B cell (primary cell): ENCODE results near the gene AFF1. TPM values are rescaled to one million over a fixed set of nuclear protein-coding genes. Genes with fewer than 3 reads are reported as not detected.
A peak's percentile ranks its signal among the peaks of the same experiment; 100 is the strongest.

Source experiments
- ATAC-seq: fragments of 200-7000 bp; cut with Tn5 transposase; one replicate; pipeline ENCODE4 v1.10.0; 2021; ENCODE audit warnings: low read depth, mild to moderate bottlenecking, moderate number of reproducible peaks, moderate library complexity
- CTCF ChIA-PET: fragments of 350-600 bp; sonication (Branson Sonifier 250); formaldehyde crosslinking; loops from one replicate; lab custom pipeline; 2021; ENCODE audit warnings: antibody characterized with exemption, inconsistent platforms; lab: Charles Lee
- POLR2A ChIA-PET: fragments of 350-600 bp; sonication (Branson Sonifier 250); formaldehyde crosslinking; loops from one replicate; lab custom pipeline; 2021; ENCODE audit warnings: antibody characterized with exemption; lab: Charles Lee
- DNase-seq: peaks from one replicate; pipeline ENCODE4 v3.0.0; 2013
- H2AFZ ChIP-seq: 2 replicates; pipeline ENCODE4 v1.6.1; 2012; ENCODE audit warnings: mild to moderate bottlenecking, low read depth, low read length; ENCODE audit not compliant: insufficient read depth, poor library complexity, severe bottlenecking
- H3K27ac ChIP-seq, 2 donors: 1 replicate in 1 of 2; 2 replicates in 1 of 2; pipeline ENCODE4 v1.5.1; 2012 to 2013; ENCODE audit warnings: low read length in 2 of 2, mild to moderate bottlenecking in 2 of 2, moderate library complexity in 1 of 2
- H3K27me3 ChIP-seq, 4 experiments: fragments of 200-600 bp in 1 of 4; sonication (generic) in 1 of 4; replicated peaks in 1 of 4; 1 replicate in 2 of 4; 2 replicates in 2 of 4; pipeline versions ENCODE4 v1.6.1 to v1.7.0; 2013 to 2016; ENCODE audit warnings: low read length in 3 of 4, mild to moderate bottlenecking in 2 of 4, mixed read lengths in 1 of 4, moderate library complexity in 1 of 4; ENCODE audit not compliant: insufficient read depth in 4 of 4, control insufficient read depth in 3 of 4; ENCODE audit errors: control extremely low read depth in 1 of 4
- H3K36me3 ChIP-seq, 2 experiments: replicated peaks in 1 of 2; 1 replicate in 1 of 2; 2 replicates in 1 of 2; pipeline versions ENCODE4 v1.6.1 to v1.7.1; 2013; ENCODE audit warnings: low read length in 1 of 2; ENCODE audit not compliant: insufficient read depth in 2 of 2, control insufficient read depth in 1 of 2; ENCODE audit errors: control extremely low read depth in 1 of 2, extremely low read depth in 1 of 2
- H3K4me1 ChIP-seq, 2 donors: fragments of 200-600 bp in 1 of 2; sonication (generic) in 1 of 2; 1 replicate in 1 of 2; 2 replicates in 1 of 2; pipeline versions ENCODE4 v1.5.1 to v1.6.1; 2013 to 2017; ENCODE audit warnings: low read length in 2 of 2; ENCODE audit not compliant: control insufficient read depth in 2 of 2, insufficient read depth in 2 of 2
- H3K4me2 ChIP-seq: replicated peaks from 2 replicates; pipeline ENCODE3; 2012; ENCODE audit warnings: mild to moderate bottlenecking, low read depth, low read length; ENCODE audit not compliant: poor library complexity, severe bottlenecking
- H3K4me3 ChIP-seq, 5 experiments: fragments of 200-600 bp in 1 of 5; sonication (generic) in 1 of 5; 1 replicate in 3 of 5; 2 replicates in 2 of 5; pipeline versions ENCODE4 v1.5.1 to v1.7.0; 2011 to 2016; ENCODE audit warnings: low read length in 4 of 5, mild to moderate bottlenecking in 4 of 5, low read depth in 2 of 5, control low read depth in 1 of 5, moderate library complexity in 1 of 5; ENCODE audit not compliant: insufficient read depth in 1 of 5; ENCODE audit errors: control extremely low read depth in 1 of 5, extremely low read depth in 1 of 5
- H3K79me2 ChIP-seq: fragments of 200-600 bp; sonication (generic); one replicate; pipeline ENCODE4 v1.6.0; 2016; ENCODE audit warnings: low read length; ENCODE audit not compliant: control insufficient read depth, insufficient read depth
- H3K9ac ChIP-seq: fragments of 200-600 bp; sonication (generic); 2 replicates; pipeline ENCODE4 v1.6.1; 2017; ENCODE audit warnings: mild to moderate bottlenecking, low read length, moderate library complexity
- H3K9me3 ChIP-seq, 3 donors: one replicate each; pipeline versions ENCODE4 v1.6.1 to v1.7.1; 2013; ENCODE audit warnings: low read length in 2 of 3; ENCODE audit not compliant: control insufficient read depth in 2 of 3, insufficient read depth in 1 of 3; ENCODE audit errors: control extremely low read depth in 1 of 3
- H4K20me1 ChIP-seq: 2 replicates; pipeline ENCODE4 v1.6.0; 2012; ENCODE audit warnings: mild to moderate bottlenecking, low read length; ENCODE audit not compliant: insufficient read depth, control insufficient read depth, poor library complexity, severe bottlenecking
- H3K27ac Mint-ChIP-seq: one replicate; pipeline ENCODE4 v1.8.0; 2021; ENCODE audit warnings: mixed read lengths
- H3K27me3 Mint-ChIP-seq: one replicate; pipeline ENCODE4 v1.8.0; 2021; ENCODE audit warnings: mixed read lengths
- H3K4me1 Mint-ChIP-seq: one replicate; pipeline ENCODE4 v1.8.0; 2021; ENCODE audit warnings: mixed read lengths
- H3K4me3 Mint-ChIP-seq: one replicate; pipeline ENCODE4 v1.8.0; 2021; ENCODE audit warnings: mixed read lengths
- H3K9me3 Mint-ChIP-seq: one replicate; pipeline ENCODE4 v1.8.0; 2022; ENCODE audit warnings: mixed read lengths; ENCODE audit not compliant: insufficient read depth
- CTCF ChIP-seq: fragments of 200-600 bp; IDR thresholded peaks from one replicate; pipeline ENCODE4 v1.8.0; 2022; ENCODE audit warnings: antibody characterized with exemption, mild to moderate bottlenecking
- EZH2 ChIP-seq: IDR thresholded peaks from 2 replicates; pipeline ENCODE4 v1.6.1; 2012; ENCODE audit warnings: borderline replicate concordance, low read depth, mild to moderate bottlenecking, moderate library complexity, low read length; ENCODE audit not compliant: insufficient read depth, poor library complexity, severe bottlenecking
- WGBS: methylation state at CpG from one replicate; pipeline ENCODE4 v1.1.5; 2013; ENCODE audit warnings: missing lambda C conversion rate; ENCODE audit not compliant: insufficient coverage; 5-methylcytosine and 5-hydroxymethylcytosine counted together
- intact Hi-C: fragments of 100-400 bp; cut with micrococcal nuclease; formaldehyde crosslinking; loops from one replicate; pipeline ENCODE4 v1.10.0; 2022
- polyA plus RNA-seq: library from polyadenylated mRNA; depleted of rRNA; stranded (reverse); fragments of >200 nt; gene quantifications from 2 replicates; pipeline ENCODE4 v1.2.3, GENCODE V29; 2012
- total RNA-seq, 2 donors: library from RNA; stranded (reverse); fragments of 120-200 nt in 1 of 2; gene quantifications; 1 replicate in 1 of 2; 2 replicates in 1 of 2; pipeline versions ENCODE4 v1.2.3 to v1.2.4, GENCODE V29; 2013 to 2022

The AFF1 gene
- total and polyA plus RNA-seq, 2 donors (not counting 1 experiment from before 2014, with no cell fraction given), result 15.3 to 135 TPM

DNA sequence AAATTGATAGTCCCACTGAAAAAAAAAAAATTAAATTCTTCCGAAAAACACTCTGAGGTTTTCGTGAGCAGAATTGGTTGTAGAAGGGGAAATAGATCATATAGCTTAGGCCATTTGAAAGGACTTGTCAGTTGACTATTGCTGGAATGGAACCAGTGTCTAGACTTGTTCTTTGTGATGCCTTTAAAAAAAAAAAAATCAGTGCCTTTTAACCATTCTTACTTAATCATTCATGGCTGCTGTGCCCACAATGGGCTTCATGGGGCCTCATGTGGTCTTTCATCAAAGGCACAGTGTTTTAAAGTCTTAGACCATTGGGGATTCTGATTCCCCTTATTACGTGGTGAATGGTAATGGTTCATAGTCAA lies 139.3 kb downstream of the AFF1 start:
- H3K4me1 Mint-ChIP-seq, result peaks cover 34% of the 10 kb centered on the region
- DNase-seq (no peak), ATAC-seq (peak; percentile 16)
- TF ChIP-seq EZH2 (no peak), CTCF (no peak)
- Histone ChIP-seq H3K79me2 (peaks cover 60% of the 10 kb centered on the region), H3K4me2 (peak overlapping the region; percentile 82), H3K27ac (peak overlapping the region; percentile 32 to 83), H3K9me3 (no peaks in the 10 kb centered on the region), H2AFZ (no peak overlapping the region), H3K36me3 (no peaks in the 10 kb centered on the region), H4K20me1 (peaks cover 41% of the 10 kb centered on the region), H3K4me1 (peaks cover 10 to 22% of the 10 kb centered on the region in 2 donors), H3K4me3 (peak overlapping the region; percentile 23 to 64 (median 45)), H3K27me3 (no peaks in the 10 kb centered on the region), H3K9ac (peak overlapping the region; percentile 60)
- ChIA-PET CTCF (interaction anchor here (0.6 to 4.7 kb wide), 5 partner anchors 19 to 151 kb away, joined by 3 to 35 read pairs (median 6); partner anchors contain the start of gene AFF1), POLR2A (interaction anchor here (0.6 to 1.0 kb wide), 7 partner anchors 18 to 139 kb away, joined by 3 to 4 read pairs (median 4); partner anchors contain the start of gene AFF1)
- intact Hi-C loops, result no loop called here
- WGBS, result 20% methylated on average over 1 of the region's 3 CpGs
- no peaks in the 10 kb centered on the region for H3K9me3 Mint-ChIP-seq
- H3K27ac Mint-ChIP-seq, result peak overlapping the region; percentile 76
- peak overlapping the region; percentile 84 for H3K4me3 Mint-ChIP-seq
- H3K27me3 Mint-ChIP-seq, result no peaks in the 10 kb centered on the region

DNA sequence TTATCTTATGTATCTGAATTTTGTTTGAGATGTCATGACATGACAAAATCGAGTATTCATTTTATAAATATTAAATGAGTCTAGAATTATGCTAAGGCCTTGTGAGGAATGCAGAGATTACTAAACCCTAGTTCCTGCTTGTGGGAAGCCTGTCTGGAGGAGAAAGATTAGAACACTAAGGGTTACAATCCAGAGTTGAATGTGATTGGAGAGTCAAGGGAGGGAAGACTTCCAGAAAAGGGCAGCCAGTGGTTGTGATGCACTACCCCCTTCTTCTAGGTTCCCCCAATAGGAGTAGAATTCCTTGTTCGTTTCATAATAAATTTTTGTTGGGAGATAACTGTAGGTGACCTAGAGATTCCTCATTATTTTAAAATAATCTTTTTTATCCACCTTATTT lies 141.1 kb downstream of the AFF1 start:
- POLR2A ChIA-PET, result no interaction called here

More for the DNA sequence above, 141.1 kb downstream of the AFF1 start:
- no peak overlapping the region for H3K4me3 Mint-ChIP-seq
- CTCF ChIA-PET, result interaction anchor here (1.1 to 4.7 kb wide), 5 partner anchors 16 to 153 kb away, joined by 3 to 35 read pairs (median 5); no protein-coding TSS in a partner anchor
- no peak overlapping the region for H3K4me2 ChIP-seq
- no peak overlapping the region for H3K27ac Mint-ChIP-seq
- TF ChIP-seq EZH2, result no peak
- no peak for TF ChIP-seq CTCF
- peaks cover 66% of the 10 kb centered on the region for H3K79me2 ChIP-seq
- peaks cover 56% of the 10 kb centered on the region for H4K20me1 ChIP-seq
- ATAC-seq (no peak), DNase-seq (no peak)
- H3K4me1 Mint-ChIP-seq, result peaks cover 42% of the 10 kb centered on the region
- intact Hi-C loops, result no loop called here
- no peak overlapping the region for H3K27ac ChIP-seq
- no peak overlapping the region for H3K9ac ChIP-seq
- no peaks in the 10 kb centered on the region for H3K9me3 ChIP-seq
- no peaks in the 10 kb centered on the region for H3K27me3 ChIP-seq
- H3K4me1 ChIP-seq, result peaks cover 10 to 22% of the 10 kb centered on the region in 2 donors
- H3K36me3 ChIP-seq, result no peaks in the 10 kb centered on the region
- H2AFZ ChIP-seq, result no peak overlapping the region
- no peak overlapping the region for H3K4me3 ChIP-seq
- H3K27me3 Mint-ChIP-seq, result no peaks in the 10 kb centered on the region
- no peaks in the 10 kb centered on the region for H3K9me3 Mint-ChIP-seq
- no CpG with 5 or more reads among the region's 2 CpGs for WGBS
